Fibroblast of lung (primary cell): ENCODE data around the gene PLXNA4. TPM values are rescaled to one million over a fixed set of nuclear protein-coding genes. Genes with fewer than 3 reads are reported as not detected.

Experiments used
- DNase-seq, 2 donors: peaks; one replicate each; pipeline versions ENCODE4 v3.0.0 to v3.0.0-alpha.2; 2010; ENCODE audit warnings: low read depth in 2 of 2
- H2AFZ ChIP-seq: 2 replicates; pipeline ENCODE4 v1.5.1; 2012; ENCODE audit warnings: low read length, control low read depth, inconsistent platforms
- H3K27ac ChIP-seq: 2 replicates; pipeline ENCODE4 v1.5.1; 2011; ENCODE audit warnings: low read length, control low read depth; ENCODE audit not compliant: insufficient read depth
- H3K27me3 ChIP-seq: 2 replicates; pipeline ENCODE4 v1.5.1; 2011; ENCODE audit warnings: mild to moderate bottlenecking, low read length; ENCODE audit not compliant: control insufficient read depth, insufficient read depth
- H3K36me3 ChIP-seq: 2 replicates; pipeline ENCODE4 v1.5.1; 2011; ENCODE audit warnings: low read length; ENCODE audit not compliant: control insufficient read depth, insufficient read depth
- H3K4me1 ChIP-seq: 2 replicates; pipeline ENCODE4 v1.5.1; 2011; ENCODE audit warnings: low read length; ENCODE audit not compliant: control insufficient read depth, insufficient read depth; ENCODE audit errors: extremely low read depth
- H3K4me2 ChIP-seq: 2 replicates; pipeline ENCODE4 v1.5.1; 2011; ENCODE audit warnings: low read length, control low read depth; ENCODE audit not compliant: insufficient read depth; ENCODE audit errors: extremely low read depth
- H3K4me3 ChIP-seq, 4 experiments: fragments of 200-600 bp in 1 of 4; sonication (generic) in 1 of 4; replicated peaks in 1 of 4; 2 replicates each; pipeline ENCODE4 v1.5.1; 2011 to 2016; ENCODE audit warnings: low read length in 4 of 4, low read depth in 3 of 4, mild to moderate bottlenecking in 3 of 4, control low read depth in 2 of 4, inconsistent platforms in 1 of 4, mixed read lengths in 1 of 4; ENCODE audit not compliant: insufficient read depth in 1 of 4; ENCODE audit errors: control extremely low read depth in 1 of 4
- H3K79me2 ChIP-seq: 2 replicates; pipeline ENCODE4 v1.5.1; 2012; ENCODE audit warnings: mild to moderate bottlenecking, low read length, inconsistent platforms; ENCODE audit not compliant: control insufficient read depth, insufficient read depth
- H3K9ac ChIP-seq: 2 replicates; pipeline ENCODE4 v1.5.1; 2011; ENCODE audit warnings: mild to moderate bottlenecking, low read length, control low read depth; ENCODE audit not compliant: insufficient read depth
- H3K9me3 ChIP-seq: 2 replicates; pipeline ENCODE4 v1.5.1; 2012; ENCODE audit warnings: low read depth, low read length; ENCODE audit not compliant: control insufficient read depth, insufficient read depth
- H4K20me1 ChIP-seq: 2 replicates; pipeline ENCODE4 v1.5.1; 2011; ENCODE audit warnings: low read length; ENCODE audit not compliant: control insufficient read depth, insufficient read depth; ENCODE audit errors: extremely low read depth
- EZH2 ChIP-seq: IDR thresholded peaks from 2 replicates; pipeline ENCODE4 v1.5.1; 2012; ENCODE audit warnings: low read length, control low read depth, mild to moderate bottlenecking; ENCODE audit errors: missing control alignments
- polyA plus RNA-seq, 2 donors: library from polyadenylated mRNA; depleted of rRNA in 1 of 2; stranded (reverse) in 1 of 2; unstranded in 1 of 2; fragments of >200 nt; gene quantifications; 2 replicates each; pipeline ENCODE4 v1.2.1, GENCODE V29; 2011 to 2012; ENCODE audit warnings: missing spikeins in 1 of 2
- total RNA-seq: library from RNA; depleted of rRNA; stranded (reverse); fragments of >200 nt; gene quantifications from 2 replicates; pipeline ENCODE4 v1.2.1, GENCODE V29; 2014
- TF ChIP-seq, protein P1 (sequence below), 2 donors: IDR thresholded peaks in 1 of 2; conservative IDR thresholded peaks in 1 of 2; 1 replicate in 1 of 2; 2 replicates in 1 of 2; pipeline ENCODE4 v1.5.1; 2011 to 2012; ENCODE audit warnings: low read length in 2 of 2, control low read depth in 1 of 2, inconsistent platforms in 1 of 2, low read depth in 1 of 2, mild to moderate bottlenecking in 1 of 2

The PLXNA4 gene
- total and polyA plus RNA-seq, 2 donors (not counting 1 experiment from before 2014, with no cell fraction given): 1.2 to 1.5 TPM

DNA sequence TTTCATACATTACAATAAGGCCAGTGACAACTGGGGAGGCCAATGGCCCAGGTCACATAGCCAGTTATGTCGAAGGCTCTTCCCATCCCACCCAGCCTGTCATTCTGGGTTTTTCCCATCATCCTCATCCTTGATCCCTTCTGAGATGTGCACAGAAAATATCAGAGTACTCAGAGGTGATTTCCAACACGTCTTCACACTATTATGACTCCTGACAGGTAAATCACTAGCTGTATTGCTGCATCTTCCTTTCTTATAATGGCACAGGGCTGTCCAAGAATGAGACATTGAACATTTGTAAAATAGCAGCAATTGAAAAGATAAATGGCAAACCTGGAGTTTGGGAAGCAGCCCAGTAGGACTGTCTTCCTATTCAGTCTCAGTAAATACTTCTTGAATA lies 159.9 kb downstream of the PLXNA4 start:
- H3K4me3 ChIP-seq: no peak overlapping the region
- TF ChIP-seq, protein P1, sequence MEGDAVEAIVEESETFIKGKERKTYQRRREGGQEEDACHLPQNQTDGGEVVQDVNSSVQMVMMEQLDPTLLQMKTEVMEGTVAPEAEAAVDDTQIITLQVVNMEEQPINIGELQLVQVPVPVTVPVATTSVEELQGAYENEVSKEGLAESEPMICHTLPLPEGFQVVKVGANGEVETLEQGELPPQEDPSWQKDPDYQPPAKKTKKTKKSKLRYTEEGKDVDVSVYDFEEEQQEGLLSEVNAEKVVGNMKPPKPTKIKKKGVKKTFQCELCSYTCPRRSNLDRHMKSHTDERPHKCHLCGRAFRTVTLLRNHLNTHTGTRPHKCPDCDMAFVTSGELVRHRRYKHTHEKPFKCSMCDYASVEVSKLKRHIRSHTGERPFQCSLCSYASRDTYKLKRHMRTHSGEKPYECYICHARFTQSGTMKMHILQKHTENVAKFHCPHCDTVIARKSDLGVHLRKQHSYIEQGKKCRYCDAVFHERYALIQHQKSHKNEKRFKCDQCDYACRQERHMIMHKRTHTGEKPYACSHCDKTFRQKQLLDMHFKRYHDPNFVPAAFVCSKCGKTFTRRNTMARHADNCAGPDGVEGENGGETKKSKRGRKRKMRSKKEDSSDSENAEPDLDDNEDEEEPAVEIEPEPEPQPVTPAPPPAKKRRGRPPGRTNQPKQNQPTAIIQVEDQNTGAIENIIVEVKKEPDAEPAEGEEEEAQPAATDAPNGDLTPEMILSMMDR (conservative IDR thresholded peaks at IDR 0.05 in 1 of 2, IDR thresholded peaks at IDR 0.05 in 1 of 2; ENCODE audit: low read depth in 1 of 2, low read length in 2 of 2): no peak
- TF ChIP-seq EZH2: no peak
- H2AFZ ChIP-seq: no peak overlapping the region
- no peaks in the 10 kb centered on the region for H4K20me1 ChIP-seq
- H3K4me2 ChIP-seq: no peak overlapping the region
- H3K36me3 ChIP-seq: no peaks in the 10 kb centered on the region
- no peak overlapping the region for H3K27ac ChIP-seq
- H3K9me3 ChIP-seq: no peaks in the 10 kb centered on the region
- H3K79me2 ChIP-seq: no peaks in the 10 kb centered on the region
- H3K27me3 ChIP-seq: no peaks in the 10 kb centered on the region
- no peak overlapping the region for H3K9ac ChIP-seq
- no peak for DNase-seq
- H3K4me1 ChIP-seq: peaks cover 11% of the 10 kb centered on the region

DNA sequence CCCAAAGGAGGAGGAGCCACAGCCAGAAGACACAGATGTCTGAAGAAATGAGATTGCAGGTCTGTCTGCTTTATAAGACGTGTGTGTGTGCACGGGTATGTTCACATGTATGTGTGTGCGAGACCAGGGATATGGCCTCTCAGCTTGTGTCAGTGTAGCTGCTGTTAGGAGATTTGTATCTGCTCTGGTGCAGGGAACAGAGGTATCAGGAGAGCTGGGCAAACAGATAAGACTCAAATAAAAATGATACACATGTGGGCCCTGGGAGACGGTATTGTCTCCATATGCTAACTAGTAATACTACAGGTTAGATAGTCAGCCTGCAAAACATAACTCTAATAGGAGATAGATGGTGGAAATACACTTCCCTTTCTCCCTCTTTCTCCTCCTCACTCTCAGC lies 161.0 kb downstream of the PLXNA4 start:
- no peak overlapping the region for H3K9ac ChIP-seq
- H3K9me3 ChIP-seq: no peaks in the 10 kb centered on the region
- no peaks in the 10 kb centered on the region for H3K36me3 ChIP-seq
- no peak for DNase-seq
- no peaks in the 10 kb centered on the region for H3K27me3 ChIP-seq
- TF ChIP-seq, protein P1 (conservative IDR thresholded peaks at IDR 0.05 in 1 of 2, IDR thresholded peaks at IDR 0.05 in 1 of 2; ENCODE audit: low read depth in 1 of 2, low read length in 2 of 2): no peak
- no peak for TF ChIP-seq EZH2
- H3K4me3 ChIP-seq: no peak overlapping the region
- H3K79me2 ChIP-seq: no peaks in the 10 kb centered on the region
- H3K27ac ChIP-seq: no peak overlapping the region
- H2AFZ ChIP-seq: no peak overlapping the region
- no peak overlapping the region for H3K4me2 ChIP-seq
- H3K4me1 ChIP-seq: peaks cover 17% of the 10 kb centered on the region
- no peaks in the 10 kb centered on the region for H4K20me1 ChIP-seq

DNA sequence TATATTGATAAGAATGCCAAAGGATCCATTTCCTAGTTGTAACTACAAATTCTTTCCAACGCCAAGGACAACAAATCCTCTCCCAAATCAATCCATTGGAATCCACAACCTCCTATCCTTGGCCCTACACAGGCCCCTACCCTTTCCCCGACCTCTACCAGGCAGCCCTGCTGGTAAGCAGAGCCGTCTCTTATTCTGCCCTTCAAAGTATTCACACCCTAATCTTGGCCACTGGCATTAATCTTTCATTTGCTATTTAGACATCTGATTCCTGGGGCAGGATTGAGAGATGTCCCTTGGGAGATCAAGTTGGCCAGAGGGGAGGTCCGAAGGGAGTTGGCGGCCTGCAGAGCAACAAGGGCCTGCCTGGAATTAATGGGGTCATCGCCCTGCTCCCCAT lies 161.4 kb downstream of the PLXNA4 start:
- H3K4me1 ChIP-seq: peaks cover 17% of the 10 kb centered on the region
- H4K20me1 ChIP-seq: no peaks in the 10 kb centered on the region
- no peaks in the 10 kb centered on the region for H3K79me2 ChIP-seq
- H3K27ac ChIP-seq: no peak overlapping the region
- H3K9me3 ChIP-seq: no peaks in the 10 kb centered on the region
- H3K4me2 ChIP-seq: no peak overlapping the region
- no peaks in the 10 kb centered on the region for H3K36me3 ChIP-seq
- no peak for DNase-seq
- H2AFZ ChIP-seq: no peak overlapping the region
- H3K27me3 ChIP-seq: no peaks in the 10 kb centered on the region
- TF ChIP-seq, protein P1 (conservative IDR thresholded peaks at IDR 0.05 in 1 of 2, IDR thresholded peaks at IDR 0.05 in 1 of 2; ENCODE audit: low read depth in 1 of 2, low read length in 2 of 2): no peak
- TF ChIP-seq EZH2: no peak
- no peak overlapping the region for H3K9ac ChIP-seq
- no peak overlapping the region for H3K4me3 ChIP-seq
